Activated CD4-positive, alpha-beta T cell treated with anti-CD3 and anti-CD28 coated beads for 48 hours (primary cell): ENCODE measurements around the gene ABI2.
A peak's percentile ranks its signal among the peaks of the same experiment; 100 is the strongest.
"Not testable (repeated sequence)": the region's sequence is repeated elsewhere in the genome, so short reads cannot be mapped to it uniquely, and the experiment has no call there.

Experiments used
- DNase-seq: peaks from one replicate; pipeline ENCODE4 v3.0.0-alpha.2; 2020

The ABI2 gene

GRCh38 chr2:203327901-203328759 lies at the start of gene ABI2:
Gene ABI2, plus strand, starts transcription at chr2:203328394. Its CDS starts 121 bp downstream, at chr2:203328515.
- peak; percentile 72 for DNase-seq

- DNase-seq, result no peak
These were observed 48.9 kb upstream of the ABI2 start for GRCh38 chr2:203279288-203279687.

GRCh38 chr2:203280428-203281064 lies 47.6 kb upstream of the ABI2 start:
- DNase-seq, result no peak

GRCh38 chr2:203282101-203282500 lies 46.1 kb upstream of the ABI2 start:
- DNase-seq, result no peak

GRCh38 chr2:203286532-203286931 lies 41.7 kb upstream of the ABI2 start:
- no peak for DNase-seq

GRCh38 chr2:203301667-203302066 lies 26.5 kb upstream of the ABI2 start:
- no peak for DNase-seq

GRCh38 chr2:203302586-203302985 lies 25.6 kb upstream of the ABI2 start:
- not testable (repeated sequence) for DNase-seq

- no peak for DNase-seq
These were observed 17.3 kb upstream of the ABI2 start for GRCh38 chr2:203310688-203311436.

- DNase-seq, result no peak
These were observed 1.8 kb upstream of the ABI2 start for GRCh38 chr2:203326356-203326755.

- DNase-seq, result peak; percentile 13
These were observed 653 bp upstream of the ABI2 start for GRCh38 chr2:203327582-203327900.

GRCh38 chr2:203328760-203329540 lies 756 bp downstream of the ABI2 start:
- DNase-seq, result peak; percentile 61

- DNase-seq, result no peak
These were observed 2.2 kb downstream of the ABI2 start for GRCh38 chr2:203330434-203330833.

- no peak for DNase-seq
These were observed 10.1 kb downstream of the ABI2 start for GRCh38 chr2:203338322-203338721.

- no peak for DNase-seq
These were observed 12.7 kb downstream of the ABI2 start for GRCh38 chr2:203340791-203341487.

GRCh38 chr2:203341741-203342310 lies 13.6 kb downstream of the ABI2 start:
- DNase-seq, result no peak

- DNase-seq, result not testable (repeated sequence)
These were observed 14.2 kb downstream of the ABI2 start for GRCh38 chr2:203342374-203342773.

- no peak for DNase-seq
These were observed 16.5 kb downstream of the ABI2 start for GRCh38 chr2:203344667-203345066.

GRCh38 chr2:203346612-203347011 lies 18.4 kb downstream of the ABI2 start:
- no peak for DNase-seq

GRCh38 chr2:203347375-203347774 lies 19.2 kb downstream of the ABI2 start:
- DNase-seq, result no peak

- no peak for DNase-seq
These were observed 24.5 kb downstream of the ABI2 start for GRCh38 chr2:203352604-203353255.

- no peak for DNase-seq
These were observed 26.8 kb downstream of the ABI2 start for GRCh38 chr2:203354966-203355365.
